ENCODE data around the gene SRMS. TPM values are rescaled to one million over a fixed set of nuclear protein-coding genes. Genes with fewer than 3 reads are reported as not detected.

SRMS gene, protein sequence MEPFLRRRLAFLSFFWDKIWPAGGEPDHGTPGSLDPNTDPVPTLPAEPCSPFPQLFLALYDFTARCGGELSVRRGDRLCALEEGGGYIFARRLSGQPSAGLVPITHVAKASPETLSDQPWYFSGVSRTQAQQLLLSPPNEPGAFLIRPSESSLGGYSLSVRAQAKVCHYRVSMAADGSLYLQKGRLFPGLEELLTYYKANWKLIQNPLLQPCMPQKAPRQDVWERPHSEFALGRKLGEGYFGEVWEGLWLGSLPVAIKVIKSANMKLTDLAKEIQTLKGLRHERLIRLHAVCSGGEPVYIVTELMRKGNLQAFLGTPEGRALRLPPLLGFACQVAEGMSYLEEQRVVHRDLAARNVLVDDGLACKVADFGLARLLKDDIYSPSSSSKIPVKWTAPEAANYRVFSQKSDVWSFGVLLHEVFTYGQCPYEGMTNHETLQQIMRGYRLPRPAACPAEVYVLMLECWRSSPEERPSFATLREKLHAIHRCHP
- not detected in 2 replicates for total RNA-seq (2014; rRNA removed; shearing (Covaris generic))

DNA sequence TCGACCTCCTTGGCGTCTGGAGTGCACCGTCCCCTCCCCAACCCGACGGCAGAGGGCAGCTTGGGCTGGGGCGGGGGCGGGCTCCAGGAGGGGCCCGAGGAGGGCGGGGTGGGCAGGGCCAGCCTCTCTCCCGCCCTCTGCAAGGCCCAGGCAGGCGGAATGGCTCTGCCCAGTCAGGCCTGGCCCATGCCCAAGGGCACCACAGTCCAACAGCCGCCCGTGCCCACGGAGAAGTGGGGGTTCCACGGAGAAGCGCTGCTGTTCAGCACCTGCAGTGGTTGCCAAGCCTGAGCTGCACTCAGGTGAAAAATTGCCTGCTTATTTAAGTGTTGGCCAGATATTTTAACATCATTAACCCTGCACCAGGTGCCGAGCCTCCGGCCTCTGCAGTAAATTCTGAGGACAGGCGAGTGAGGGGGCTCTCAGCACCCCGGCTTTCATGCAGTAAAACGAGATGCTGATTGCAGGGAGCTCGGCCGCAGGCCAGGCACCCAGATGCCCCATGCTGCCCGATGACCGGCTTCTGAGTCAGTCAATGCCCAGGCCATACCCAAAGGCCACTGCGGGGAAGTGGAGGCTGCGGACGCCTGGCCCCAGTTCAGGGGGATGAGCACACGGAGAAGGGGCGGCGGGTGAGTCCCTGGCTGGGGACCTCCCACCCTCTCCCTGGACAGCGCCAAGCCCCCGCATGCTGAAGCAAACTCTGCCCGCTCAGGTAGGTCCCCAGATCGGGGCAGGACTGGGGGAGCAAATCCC is at the start of gene SRMS:
Gene SRMS (minus strand): TSS at position 25 of the 756 bp plus-strand sequence. CDS start 286 bp downstream, outside the sequence.
- no peak for DNase-seq (ENCODE audit: low read depth)

DNA sequence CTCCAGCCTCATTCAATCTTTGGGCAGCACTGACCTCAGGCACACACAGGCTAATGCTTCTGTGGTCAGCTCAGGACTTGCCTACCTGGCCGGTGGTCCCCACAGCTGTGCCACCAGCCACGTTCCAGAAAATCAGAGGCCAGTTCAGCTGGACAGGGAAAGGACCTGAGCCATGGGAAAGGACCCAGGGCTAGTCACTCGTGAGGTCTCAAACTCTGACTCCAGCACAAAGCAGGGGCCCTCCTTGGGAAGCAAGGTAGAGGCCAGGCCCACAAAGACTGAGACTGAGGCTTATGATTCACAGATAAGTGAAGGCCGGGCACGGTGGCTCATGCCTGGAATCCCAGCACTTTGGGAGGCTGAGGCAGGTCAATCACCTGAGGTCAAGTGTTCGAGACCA is 48.9 kb upstream of the SRMS start:
- no peak for DNase-seq (ENCODE audit: low read depth)

DNA sequence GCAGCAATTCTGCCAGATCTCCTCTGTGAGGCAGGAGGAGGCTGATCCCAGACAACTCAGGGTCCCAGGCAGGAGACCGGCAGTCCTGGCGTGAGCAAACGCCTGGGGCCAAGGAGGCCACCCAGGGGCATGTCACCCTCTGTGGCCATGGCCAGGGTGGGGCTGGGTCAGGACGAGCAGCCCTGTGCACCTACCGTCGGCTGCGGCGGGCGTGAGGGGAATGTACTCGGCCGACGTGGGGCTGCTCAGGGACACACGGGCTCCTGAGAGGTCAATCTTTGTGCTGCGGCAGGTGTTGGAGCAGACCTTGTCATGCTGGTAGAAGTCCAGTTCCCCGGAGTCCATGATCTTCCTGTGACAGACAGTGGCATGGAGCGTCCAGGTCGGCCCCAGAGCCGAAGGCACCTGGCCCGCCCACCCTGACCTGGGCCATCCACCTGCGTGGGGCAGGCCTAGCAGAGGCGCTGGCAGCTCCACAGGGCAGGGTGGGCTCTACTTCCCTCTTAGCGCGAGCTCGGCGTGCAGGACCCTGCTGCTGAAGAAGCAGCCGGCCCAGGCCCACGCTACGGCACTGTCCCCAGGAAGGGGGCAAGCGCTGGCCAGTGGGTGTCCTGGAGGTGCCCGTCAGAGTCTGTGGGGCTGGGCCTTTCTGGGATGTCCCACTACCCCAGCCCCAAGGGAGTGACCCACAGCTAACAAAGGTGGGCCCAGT is 48.0 kb upstream of the SRMS start:
- no peak for DNase-seq (ENCODE audit: low read depth)

GRCh38 chr20:63594043-63594561 is 46.6 kb upstream of the SRMS start:
- DNase-seq (ENCODE audit: low read depth): peak; percentile 96

DNA sequence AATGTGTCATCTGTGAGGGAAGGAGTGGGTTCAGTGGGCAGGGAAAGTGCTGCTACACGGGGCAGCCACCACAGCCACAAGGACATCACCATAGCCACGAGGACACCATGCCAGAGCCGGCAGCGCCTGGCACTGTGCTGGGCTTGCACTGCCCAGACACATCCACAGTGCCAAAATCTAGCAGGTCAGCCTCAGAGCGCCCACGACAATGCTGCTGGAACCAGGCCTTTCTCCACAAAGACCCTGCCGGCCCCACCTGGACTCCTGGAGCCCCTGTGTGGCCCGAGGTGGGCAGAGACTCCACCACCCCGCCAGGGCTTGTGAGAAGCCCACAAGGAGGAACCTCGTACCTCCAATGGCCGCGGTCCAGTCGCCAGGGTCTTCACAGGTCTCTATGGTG is 45.1 kb upstream of the SRMS start:
- DNase-seq (ENCODE audit: low read depth): no peak

DNA sequence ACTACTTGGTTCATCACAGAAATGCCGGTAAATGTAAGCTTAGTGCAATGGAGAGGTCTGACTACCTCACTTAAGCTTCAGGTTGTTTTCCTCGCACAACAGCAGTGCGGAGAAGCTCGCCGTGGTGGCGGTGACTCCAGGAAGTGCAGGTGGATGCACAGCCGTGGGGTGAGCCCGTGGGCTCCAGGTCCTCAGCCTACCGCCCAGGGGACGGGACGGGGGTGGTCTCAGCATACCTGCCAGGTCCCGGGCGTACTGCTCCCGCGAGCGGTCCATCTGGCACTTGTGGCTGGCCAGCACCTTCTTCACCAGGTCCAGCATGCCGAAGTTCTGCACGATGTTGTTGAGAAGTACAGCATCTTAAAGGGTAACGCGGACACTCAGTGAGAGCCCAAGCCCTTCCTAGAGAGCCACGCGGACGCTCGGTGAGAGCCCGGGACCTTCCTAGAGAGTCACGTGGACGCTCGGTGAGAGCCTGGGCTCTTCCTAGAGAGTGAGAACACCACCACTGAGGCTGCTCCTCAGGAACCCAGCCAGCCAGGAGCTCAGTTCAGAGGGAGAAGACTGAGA is 44.3 kb upstream of the SRMS start:
- DNase-seq (ENCODE audit: low read depth): no peak

GRCh38 chr20:63591147-63591533 is 43.6 kb upstream of the SRMS start:
- DNase-seq (ENCODE audit: low read depth): no peak

- no peak for DNase-seq (ENCODE audit: low read depth)
Measured at GRCh38 chr20:63590218-63591146, 42.9 kb upstream of the SRMS start.

GRCh38 chr20:63589261-63590217 is 42.0 kb upstream of the SRMS start:
- DNase-seq (ENCODE audit: low read depth): no peak

DNA sequence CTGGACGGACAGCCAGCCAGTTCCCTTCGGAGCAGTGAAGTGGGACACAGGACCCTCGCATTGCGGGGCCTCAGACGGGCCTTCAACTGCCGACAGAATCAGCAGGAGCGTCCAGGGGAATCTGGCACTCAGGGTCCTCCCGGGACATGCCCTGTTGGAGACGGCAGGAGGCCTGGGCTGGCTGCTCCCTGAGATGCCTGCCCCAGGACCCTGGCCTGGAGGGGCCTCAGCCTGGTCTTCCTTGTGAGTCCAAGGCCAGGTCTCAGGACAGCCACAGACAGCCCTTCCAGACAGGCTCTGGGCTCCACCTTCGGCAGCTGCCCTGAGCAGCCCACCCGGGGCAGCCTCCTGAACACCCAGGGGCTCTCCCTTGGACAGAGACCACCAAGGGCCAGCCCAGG is 41.1 kb upstream of the SRMS start:
- no peak for DNase-seq (ENCODE audit: low read depth)

DNA sequence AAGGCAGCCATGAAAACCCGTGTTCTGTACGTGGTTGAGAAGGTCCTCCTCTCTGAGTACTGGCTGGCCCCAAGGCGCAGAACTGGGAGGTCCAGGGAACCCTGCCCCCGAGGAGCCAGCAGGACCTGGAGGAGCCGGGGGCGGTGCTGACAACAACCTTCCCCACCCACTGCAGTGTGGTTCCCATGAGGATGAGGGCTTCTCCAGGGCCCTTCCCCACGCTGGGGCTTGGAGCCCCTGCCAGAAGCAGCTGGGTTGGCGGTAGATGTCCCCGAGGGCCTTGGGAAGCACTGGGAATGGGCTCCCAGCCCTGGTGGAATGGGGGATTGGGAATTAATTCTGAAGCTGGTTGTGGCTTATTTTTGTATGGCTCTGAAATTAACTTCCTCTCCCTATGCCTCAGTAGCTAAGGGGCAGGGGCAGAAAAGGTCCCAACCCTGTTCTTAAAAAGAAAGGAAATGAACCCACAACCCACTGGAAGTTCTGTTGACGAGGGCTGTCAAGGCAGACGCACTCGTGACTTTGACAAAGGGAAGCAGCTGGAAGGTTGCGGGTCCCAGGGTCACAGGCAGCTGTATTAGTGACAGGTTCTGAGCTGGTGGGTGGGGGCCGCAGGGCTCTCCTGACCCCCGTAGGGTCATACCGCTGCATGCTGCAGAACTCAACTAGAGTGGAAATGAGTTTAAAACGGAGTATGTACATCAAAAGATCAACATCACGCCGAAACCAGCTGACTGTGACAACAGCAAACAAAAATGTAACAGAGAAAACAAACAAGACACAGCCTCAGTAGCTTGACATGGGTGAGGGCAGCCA is 40.4 kb upstream of the SRMS start:
- DNase-seq (ENCODE audit: low read depth): no peak

- no peak for DNase-seq (ENCODE audit: low read depth)
Measured at GRCh38 chr20:63587256-63587655, 39.7 kb upstream of the SRMS start.

- no peak for DNase-seq (ENCODE audit: low read depth)
Measured at GRCh38 chr20:63586797-63587196, 39.2 kb upstream of the SRMS start.

DNA sequence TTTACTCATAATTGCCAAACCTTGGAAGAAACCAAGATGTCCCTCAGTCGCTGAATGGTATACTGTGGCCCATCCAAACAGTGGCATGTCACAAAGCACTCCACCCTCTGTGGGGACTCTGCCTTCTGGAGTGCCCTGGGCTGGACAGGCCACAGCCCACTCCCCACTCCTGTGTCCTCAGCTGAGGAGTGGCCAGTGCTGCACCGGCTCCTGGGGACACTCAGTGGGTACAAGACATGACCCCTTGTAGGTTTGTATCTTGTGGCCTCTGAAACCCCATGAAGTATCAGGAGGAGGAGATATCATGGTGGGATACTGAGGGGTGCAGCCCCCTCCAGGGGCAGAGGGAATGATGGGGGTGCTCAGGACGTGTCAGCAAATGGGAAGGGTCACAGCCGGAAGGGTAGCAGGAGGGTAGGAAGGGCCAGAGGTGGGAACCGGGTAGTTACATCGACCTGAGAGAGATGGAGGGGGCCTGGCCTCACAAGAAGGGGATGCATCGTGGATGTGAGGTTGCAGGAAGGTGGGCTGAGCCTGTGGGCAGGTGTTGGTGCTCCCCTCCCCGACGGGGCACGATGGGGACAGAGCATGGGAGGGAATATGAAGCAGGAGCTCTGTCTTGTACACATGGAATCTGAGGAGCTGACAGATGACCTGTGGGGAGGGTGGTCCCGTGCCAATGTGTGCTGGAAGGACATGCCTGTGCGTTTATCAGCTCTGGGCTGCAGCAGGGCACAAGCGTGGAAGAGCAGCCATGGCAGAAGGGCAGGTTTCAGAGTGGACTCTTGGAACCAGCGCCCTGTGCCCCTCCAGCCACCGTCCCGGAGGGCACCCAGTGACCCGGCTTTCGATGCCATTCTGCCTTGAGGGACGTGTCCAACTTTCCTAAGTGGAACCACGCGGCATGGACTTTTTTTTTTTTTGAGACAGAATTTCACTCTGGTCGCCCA is 38.3 kb upstream of the SRMS start:
- DNase-seq (ENCODE audit: low read depth): no peak

DNA sequence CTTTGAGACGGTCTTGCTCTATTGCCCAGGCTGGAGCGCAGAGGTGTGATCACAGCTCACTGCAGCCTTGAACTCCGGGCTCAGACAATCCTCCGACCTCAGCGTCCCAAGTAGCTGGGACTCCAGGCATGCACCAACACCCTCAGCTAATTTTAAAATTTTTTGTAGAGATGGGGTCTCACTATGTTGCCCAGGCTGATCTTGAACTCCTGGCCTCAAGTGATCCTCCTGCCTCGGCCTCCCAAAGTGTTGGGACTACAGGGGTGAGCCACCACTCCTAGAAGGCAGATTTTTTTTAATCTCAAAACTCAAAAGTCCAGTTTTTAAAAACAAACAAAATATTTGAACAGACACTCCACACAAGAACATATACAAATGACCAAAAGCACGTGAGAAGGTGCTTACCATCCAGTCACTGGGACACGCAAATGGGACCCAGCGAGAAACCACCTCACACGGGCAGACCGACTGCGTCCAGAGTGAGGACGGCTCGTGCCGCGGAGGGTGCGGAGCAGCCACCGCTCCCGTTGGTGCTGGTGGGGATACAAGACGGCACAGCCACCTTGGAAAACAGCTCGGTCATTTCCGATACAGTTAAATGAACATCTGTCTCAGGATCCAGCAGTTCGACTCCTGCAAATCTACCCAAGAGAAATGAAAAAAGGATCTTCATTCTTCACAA is 35.0 kb upstream of the SRMS start:
- DNase-seq (ENCODE audit: low read depth): no peak

DNA sequence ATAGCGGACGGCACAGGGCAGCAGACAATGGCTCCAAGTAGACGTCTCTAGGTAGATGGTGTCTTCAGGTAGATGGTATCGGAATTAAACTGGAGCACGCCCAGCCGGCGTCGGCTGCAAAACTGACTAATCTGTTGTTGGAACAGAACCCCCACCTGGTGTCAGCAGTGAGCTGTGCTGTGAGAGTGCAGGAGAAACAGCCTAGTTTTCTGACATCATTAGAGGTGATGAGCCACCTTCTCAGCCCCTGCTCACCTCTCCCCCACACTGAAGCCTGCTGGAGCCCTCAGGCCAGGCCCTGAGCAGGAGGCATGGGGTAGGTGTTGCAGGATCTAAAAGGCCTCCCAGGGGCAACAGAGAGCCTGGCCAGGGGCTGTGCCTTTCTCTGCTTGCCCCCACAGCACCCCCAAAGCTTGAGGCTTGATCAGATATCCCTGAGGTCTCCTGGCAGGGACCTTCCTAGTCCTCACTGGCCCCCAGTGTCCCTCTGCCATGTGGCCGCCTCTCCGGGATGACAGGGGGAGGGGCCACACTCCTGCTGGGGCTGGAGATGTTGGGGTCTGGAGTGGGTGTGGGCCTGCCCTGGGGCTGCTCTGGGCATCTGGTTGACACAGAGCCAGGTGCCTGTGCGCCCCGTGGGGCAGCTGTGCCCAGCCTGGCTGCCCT is 33.4 kb upstream of the SRMS start:
- DNase-seq (ENCODE audit: low read depth): peak; percentile 66
